MCF 10A (cell line): ENCODE measurements around the gene BARHL1. TPM values are rescaled to one million over a fixed set of nuclear protein-coding genes. Genes with fewer than 3 reads are reported as not detected.

ENCODE experiments used
- BruUV-seq: library from RNA; stranded (reverse); fragments of 400-500 nt; replicated peaks from 2 replicates; lab custom pipeline; 2021; lab: Mats Ljungman, UMichigan
- CTCF ChIA-PET: fragments of 300-600 bp; sonication (Branson Sonifier 250); formaldehyde crosslinking; extraction: SDS; loops from one replicate; lab custom pipeline; 2021; ENCODE audit warnings: antibody characterized with exemption, inconsistent platforms; lab: Yijun Ruan, JAX
- POLR2A ChIA-PET: fragments of 300-600, 350-650 bp; sonication (Branson Sonifier 250); formaldehyde crosslinking; extraction: SDS; loops from one replicate; lab custom pipeline; 2020; ENCODE audit warnings: antibody characterized with exemption, inconsistent platforms; lab: Yijun Ruan, JAX
- DNase-seq: peaks from one replicate; pipeline ENCODE4 v3.0.0-alpha.2; 2018; ENCODE audit not compliant: unreplicated experiment
- H3K27ac Mint-ChIP-seq: one replicate; pipeline ENCODE4 v1.8.0; 2022; ENCODE audit warnings: mild to moderate bottlenecking, low read depth, mixed read lengths; ENCODE audit not compliant: unreplicated experiment
- H3K27me3 Mint-ChIP-seq: one replicate; pipeline ENCODE4 v1.8.0; 2022; ENCODE audit warnings: mixed read lengths; ENCODE audit not compliant: insufficient read depth, unreplicated experiment
- H3K36me3 Mint-ChIP-seq: one replicate; pipeline ENCODE4 v1.8.0; 2022; ENCODE audit warnings: mild to moderate bottlenecking, moderate library complexity, mixed read lengths; ENCODE audit not compliant: insufficient read depth, unreplicated experiment
- H3K4me1 Mint-ChIP-seq: one replicate; pipeline ENCODE4 v1.8.0; 2022; ENCODE audit warnings: mixed read lengths; ENCODE audit not compliant: insufficient read depth, unreplicated experiment
- H3K4me3 Mint-ChIP-seq: one replicate; pipeline ENCODE4 v1.8.0; 2022; ENCODE audit warnings: mild to moderate bottlenecking, moderate library complexity, mixed read lengths; ENCODE audit not compliant: unreplicated experiment
- H3K9me3 Mint-ChIP-seq: one replicate; pipeline ENCODE4 v1.8.0; 2022; ENCODE audit warnings: mixed read lengths; ENCODE audit not compliant: unreplicated experiment
- CTCF ChIP-seq: fragments of 200-600 bp; IDR thresholded peaks from one replicate; pipeline ENCODE4 v1.8.0; 2022; ENCODE audit warnings: antibody characterized with exemption, mild to moderate bottlenecking; ENCODE audit not compliant: unreplicated experiment
- intact Hi-C: fragments of 100-400 bp; cut with micrococcal nuclease; formaldehyde crosslinking; loops from 2 replicates; pipeline ENCODE4 v1.14.1; 2022
- total RNA-seq: library from RNA; stranded (reverse); gene quantifications from 2 replicates; pipeline ENCODE4 v1.2.3, GENCODE V29; 2022

The BARHL1 gene
- total RNA-seq, 1 experiment from 2014 or later: not detected

GRCh38 chr9:132631685-132632084, 49.3 kb downstream of the BARHL1 start:
- no peak overlapping the region for H3K27ac Mint-ChIP-seq
- BruUV-seq: no TSS peak
- H3K36me3 Mint-ChIP-seq: peaks cover 60% of the 10 kb centered on the region
- POLR2A ChIA-PET: interaction anchor here (1.0 kb wide), 1 partner anchor 38 kb away, joined by 4 read pairs; the partner anchor contains the start of gene DDX31
- no peaks in the 10 kb centered on the region for H3K9me3 Mint-ChIP-seq
- intact Hi-C loops: no loop called here
- H3K4me3 Mint-ChIP-seq: no peak overlapping the region
- no peak for TF ChIP-seq CTCF
- H3K4me1 Mint-ChIP-seq: peaks cover 26% of the 10 kb centered on the region
- CTCF ChIA-PET: interaction anchor here (1.2 kb wide), 1 partner anchor 13 kb away, joined by 3 read pairs; no protein-coding TSS in a partner anchor
- H3K27me3 Mint-ChIP-seq: no peaks in the 10 kb centered on the region
- DNase-seq: no peak

- TF ChIP-seq CTCF: no peak
- no peak for DNase-seq
- no peak overlapping the region for H3K27ac Mint-ChIP-seq
- intact Hi-C loops: no loop called here
- no peaks in the 10 kb centered on the region for H3K27me3 Mint-ChIP-seq
- ChIA-PET CTCF (interaction anchor here (0.6 to 0.9 kb wide), 2 partner anchors 19 to 269 kb away, joined by 3 read pairs; no protein-coding TSS in a partner anchor), POLR2A (interaction anchor here (0.7 to 1.3 kb wide), 3 partner anchors 9 to 37 kb away, joined by 3 to 4 read pairs (median 4); no protein-coding TSS in a partner anchor)
- H3K36me3 Mint-ChIP-seq: peaks cover 59% of the 10 kb centered on the region
- H3K9me3 Mint-ChIP-seq: no peaks in the 10 kb centered on the region
- H3K4me1 Mint-ChIP-seq: peaks cover 26% of the 10 kb centered on the region
- BruUV-seq: no TSS peak
- H3K4me3 Mint-ChIP-seq: no peak overlapping the region
These were observed 50.2 kb downstream of the BARHL1 start for GRCh38 chr9:132632413-132633129.

- Mint-ChIP-seq H3K4me1 (peaks cover 26% of the 10 kb centered on the region), H3K4me3 (no peak overlapping the region), H3K36me3 (peaks cover 50% of the 10 kb centered on the region), H3K27me3 (no peaks in the 10 kb centered on the region), H3K27ac (peak overlapping the region; percentile 40), H3K9me3 (no peaks in the 10 kb centered on the region)
- CTCF ChIA-PET: no interaction called here
- no peak for DNase-seq
- no TSS peak for BruUV-seq
- intact Hi-C loops: no loop called here
- no peak for TF ChIP-seq CTCF
- POLR2A ChIA-PET: no interaction called here
These were observed 51.9 kb downstream of the BARHL1 start for GRCh38 chr9:132634327-132634726.

- ChIA-PET POLR2A (interaction anchor here (1.2 kb wide), 1 partner anchor 15 kb away, joined by 3 read pairs; no protein-coding TSS in a partner anchor), CTCF (no interaction called here)
- Mint-ChIP-seq H3K27me3 (no peaks in the 10 kb centered on the region), H3K4me3 (no peak overlapping the region), H3K9me3 (no peaks in the 10 kb centered on the region), H3K36me3 (peaks cover 42% of the 10 kb centered on the region), H3K27ac (no peak overlapping the region), H3K4me1 (peaks cover 10% of the 10 kb centered on the region)
- no peak for DNase-seq
- no peak for TF ChIP-seq CTCF
- no TSS peak for BruUV-seq
- intact Hi-C loops: no loop called here
These were observed 54.9 kb downstream of the BARHL1 start for GRCh38 chr9:132637351-132637750.
